Ectodermal cell (in vitro differentiated cells): Measurements from ENCODE around the gene RBM33.

ENCODE experiments used
- H3K27ac ChIP-seq: 2 replicates; pipeline ENCODE4 v1.7.0; 2013; ENCODE audit warnings: mild to moderate bottlenecking, low read depth, low read length; ENCODE audit not compliant: insufficient read depth, poor library complexity, severe bottlenecking
- H3K27me3 ChIP-seq: 2 replicates; pipeline ENCODE4 v1.7.0; 2013; ENCODE audit warnings: mild to moderate bottlenecking, low read length; ENCODE audit not compliant: insufficient read depth, control insufficient read depth, poor library complexity, severe bottlenecking
- H3K36me3 ChIP-seq: one replicate; pipeline ENCODE4 v1.7.0; 2013; ENCODE audit warnings: low read length; ENCODE audit not compliant: control insufficient read depth, insufficient read depth
- H3K4me1 ChIP-seq: one replicate; pipeline ENCODE4 v1.7.0; 2013; ENCODE audit warnings: low read length; ENCODE audit not compliant: control insufficient read depth, insufficient read depth
- H3K4me3 ChIP-seq: 2 replicates; pipeline ENCODE4 v1.7.0; 2013; ENCODE audit warnings: low read depth, low read length, control low read depth; ENCODE audit not compliant: insufficient read depth
- H3K9me3 ChIP-seq: 2 replicates; pipeline ENCODE4 v1.7.0; 2013; ENCODE audit warnings: mild to moderate bottlenecking, low read length, moderate library complexity; ENCODE audit not compliant: control insufficient read depth
- WGBS, 2 experiments: methylation state at CpG; one replicate each; pipeline ENCODE4 v1.1.7; 2013; ENCODE audit warnings: missing lambda C conversion rate in 2 of 2; 5-methylcytosine and 5-hydroxymethylcytosine counted together

RBM33 gene

GRCh38 chr7:155791214-155791737 lies 146.8 kb downstream of the RBM33 start:
- Histone ChIP-seq H3K27me3 (peaks cover 28% of the 10 kb centered on the region), H3K4me3 (no peak overlapping the region), H3K4me1 (no peaks in the 10 kb centered on the region), H3K36me3 (no peaks in the 10 kb centered on the region), H3K27ac (no peak overlapping the region), H3K9me3 (no peaks in the 10 kb centered on the region)
- WGBS, 2 experiments, result 75 to 76% methylated on average over 19 of the region's 19 CpGs

GRCh38 chr7:155791836-155792235 lies 147.4 kb downstream of the RBM33 start:
- H3K4me1 ChIP-seq, result no peaks in the 10 kb centered on the region
- H3K27me3 ChIP-seq, result peaks cover 28% of the 10 kb centered on the region
- H3K27ac ChIP-seq, result no peak overlapping the region
- H3K36me3 ChIP-seq, result no peaks in the 10 kb centered on the region
- H3K9me3 ChIP-seq, result no peaks in the 10 kb centered on the region
- no peak overlapping the region for H3K4me3 ChIP-seq
- 74 to 84% methylated on average over 4 to 6 of the region's 7 CpGs for WGBS, 2 experiments

- no peaks in the 10 kb centered on the region for H3K36me3 ChIP-seq
- no peaks in the 10 kb centered on the region for H3K9me3 ChIP-seq
- no peaks in the 10 kb centered on the region for H3K4me1 ChIP-seq
- H3K27ac ChIP-seq, result no peak overlapping the region
- WGBS, 2 experiments, result 88 to 89% methylated on average over 13 to 14 of the region's 14 CpGs
- peaks cover 28% of the 10 kb centered on the region for H3K27me3 ChIP-seq
- H3K4me3 ChIP-seq, result no peak overlapping the region
These were observed 148.0 kb downstream of the RBM33 start for GRCh38 chr7:155792315-155792960.

- WGBS, 2 experiments, result 84 to 87% methylated on average over 11 of the region's 11 CpGs
These were observed 148.6 kb downstream of the RBM33 start for GRCh38 chr7:155792999-155793560.

GRCh38 chr7:155793720-155794119 lies 149.3 kb downstream of the RBM33 start:
- Histone ChIP-seq H3K36me3 (no peaks in the 10 kb centered on the region), H3K27ac (no peak overlapping the region), H3K27me3 (peaks cover 36% of the 10 kb centered on the region), H3K4me1 (no peaks in the 10 kb centered on the region), H3K9me3 (no peaks in the 10 kb centered on the region), H3K4me3 (no peak overlapping the region)
- WGBS, 2 experiments, result 91 to 97% methylated on average over 4 of the region's 4 CpGs

More at GRCh38 chr7:155792999-155793560, 148.6 kb downstream of the RBM33 start:
- Histone ChIP-seq H3K4me1 (no peaks in the 10 kb centered on the region), H3K4me3 (no peak overlapping the region), H3K9me3 (no peaks in the 10 kb centered on the region), H3K36me3 (no peaks in the 10 kb centered on the region), H3K27me3 (peaks cover 30% of the 10 kb centered on the region), H3K27ac (no peak overlapping the region)

GRCh38 chr7:155794196-155794595 lies 149.7 kb downstream of the RBM33 start:
- Histone ChIP-seq H3K27ac (no peak overlapping the region), H3K4me1 (no peaks in the 10 kb centered on the region), H3K9me3 (no peaks in the 10 kb centered on the region), H3K4me3 (no peak overlapping the region), H3K27me3 (peaks cover 41% of the 10 kb centered on the region), H3K36me3 (no peaks in the 10 kb centered on the region)
- WGBS, 2 experiments, result 94 to 95% methylated on average over 9 of the region's 9 CpGs

GRCh38 chr7:155795401-155795800 lies 150.9 kb downstream of the RBM33 start:
- H3K27me3 ChIP-seq, result peaks cover 53% of the 10 kb centered on the region

GRCh38 chr7:155795951-155796350 lies 151.5 kb downstream of the RBM33 start:
- H3K4me3 ChIP-seq, result no peak overlapping the region
- H3K27me3 ChIP-seq, result peaks cover 58% of the 10 kb centered on the region
- no peaks in the 10 kb centered on the region for H3K36me3 ChIP-seq
- H3K27ac ChIP-seq, result no peak overlapping the region
- H3K4me1 ChIP-seq, result no peaks in the 10 kb centered on the region
- no peaks in the 10 kb centered on the region for H3K9me3 ChIP-seq
- 92 to 93% methylated on average over 8 of the region's 8 CpGs for WGBS, 2 experiments

More at GRCh38 chr7:155795401-155795800, 150.9 kb downstream of the RBM33 start:
- H3K4me3 ChIP-seq, result no peak overlapping the region
- WGBS, 2 experiments, result 93% methylated on average over 7 of the region's 7 CpGs
- no peak overlapping the region for H3K27ac ChIP-seq
- no peaks in the 10 kb centered on the region for H3K9me3 ChIP-seq
- H3K4me1 ChIP-seq, result no peaks in the 10 kb centered on the region
- no peaks in the 10 kb centered on the region for H3K36me3 ChIP-seq

GRCh38 chr7:155796381-155797261 lies 152.2 kb downstream of the RBM33 start:
- Histone ChIP-seq H3K4me3 (no peak overlapping the region), H3K36me3 (no peaks in the 10 kb centered on the region), H3K9me3 (no peaks in the 10 kb centered on the region), H3K4me1 (no peaks in the 10 kb centered on the region), H3K27ac (no peak overlapping the region), H3K27me3 (peaks cover 65% of the 10 kb centered on the region)
- 42 to 43% methylated on average over 59 to 60 of the region's 60 CpGs for WGBS, 2 experiments
